SK-N-MC (cell line): Measurements from ENCODE around the gene TSHZ3.
A peak's percentile ranks its signal among the peaks of the same experiment; 100 is the strongest.

Experiments used
- EZH2 ChIP-seq: fragments of 200-600 bp; sonication (generic); IDR thresholded peaks from one replicate; pipeline ENCODE4 v1.6.1; 2017; ENCODE audit warnings: antibody characterized with exemption
- POLR2AphosphoS5 ChIP-seq: IDR thresholded peaks from 2 replicates; pipeline ENCODE4 v1.6.1; 2012; ENCODE audit warnings: mild to moderate bottlenecking, low read depth, low read length, borderline replicate concordance

- no peak for TF ChIP-seq EZH2
- TF ChIP-seq POLR2AphosphoS5: peak; percentile 59
These were observed 927 bp upstream of the TSHZ3 start for GRCh38 chr19:31350033-31350692.
